H1 (cell line): ENCODE data around the gene TCERG1. TPM values are rescaled to one million over a fixed set of nuclear protein-coding genes. Genes with fewer than 3 reads are reported as not detected.

Experiments used
- CTCF ChIA-PET: fragments of 300-600 bp; sonication (Branson Sonifier 250); formaldehyde crosslinking; loops from one replicate; lab custom pipeline; 2021; ENCODE audit not compliant: partially characterized antibody; lab: Charles Lee
- POLR2A ChIA-PET: fragments of 300-600 bp; sonication (Branson Sonifier 250); formaldehyde crosslinking; loops from one replicate; lab custom pipeline; 2021; ENCODE audit warnings: inconsistent platforms; ENCODE audit not compliant: partially characterized antibody; lab: Charles Lee
- DNase-seq, 2 experiments: peaks; one replicate each; pipeline versions ENCODE4 v3.0.0 to v3.0.0-alpha.2; 2010 to 2022; ENCODE audit warnings: low spot score in 2 of 2, low read depth in 1 of 2, mixed read lengths in 1 of 2
- FAIRE-seq: peaks from 2 replicates; lab custom pipeline; 2011; peaks lifted over from hg19 to GRCh38; lab: Jason Lieb, UNC
- H2AFZ ChIP-seq: 2 replicates; pipeline ENCODE4 v1.8.1; 2012; ENCODE audit warnings: low read length, inconsistent platforms
- H2AK5ac ChIP-seq: 2 replicates; pipeline ENCODE4 v1.6.1; 2013; ENCODE audit warnings: low read depth, low read length
- H2BK120ac ChIP-seq: replicated peaks from 2 replicates; pipeline ENCODE3; 2013; ENCODE audit warnings: low read depth, low read length, inconsistent platforms
- H2BK12ac ChIP-seq: 2 replicates; pipeline ENCODE4 v1.6.1; 2013; ENCODE audit warnings: low read depth, low read length
- H2BK15ac ChIP-seq: 2 replicates; pipeline ENCODE4 v1.6.1; 2013; ENCODE audit warnings: low read length
- H2BK20ac ChIP-seq: 2 replicates; pipeline ENCODE4 v1.6.1; 2013; ENCODE audit warnings: low read length
- H2BK5ac ChIP-seq: 2 replicates; pipeline ENCODE4 v1.6.1; 2013; ENCODE audit warnings: low read depth, low read length
- H3K14ac ChIP-seq: 2 replicates; pipeline ENCODE4 v1.6.1; 2013; ENCODE audit warnings: inconsistent platforms; ENCODE audit not compliant: insufficient read length
- H3K18ac ChIP-seq: 2 replicates; pipeline ENCODE4 v1.6.1; 2013; ENCODE audit warnings: low read length; ENCODE audit errors: extremely low read depth
- H3K23ac ChIP-seq: 2 replicates; pipeline ENCODE4 v1.6.1; 2013; ENCODE audit warnings: inconsistent platforms; ENCODE audit not compliant: insufficient read length
- H3K23me2 ChIP-seq: 2 replicates; pipeline ENCODE4 v1.6.1; 2013; ENCODE audit warnings: low read depth, low read length
- H3K27ac ChIP-seq: 2 replicates; pipeline ENCODE4 v1.6.1; 2011; ENCODE audit warnings: low read depth, low read length, inconsistent platforms
- H3K27me3 ChIP-seq, 4 experiments: replicated peaks in 1 of 4; 1 replicate in 1 of 4; 2 replicates in 3 of 4; pipeline versions ENCODE4 v1.6.1 to v1.8.1; 2011 to 2013; ENCODE audit warnings: low read length in 3 of 4, mild to moderate bottlenecking in 3 of 4, inconsistent platforms in 2 of 4, mixed read lengths in 2 of 4, moderate library complexity in 1 of 4; ENCODE audit not compliant: control insufficient read depth in 3 of 4, insufficient read depth in 3 of 4; ENCODE audit errors: extremely low read depth in 1 of 4
- H3K36me3 ChIP-seq, 4 experiments: 2 replicates each; pipeline versions ENCODE4 v1.6.1 to v1.8.1; 2011 to 2013; ENCODE audit warnings: mild to moderate bottlenecking in 4 of 4, low read length in 3 of 4, moderate library complexity in 2 of 4, control low read depth in 1 of 4, inconsistent platforms in 1 of 4; ENCODE audit not compliant: insufficient read depth in 4 of 4, control insufficient read depth in 2 of 4
- H3K4ac ChIP-seq: replicated peaks from 2 replicates; pipeline ENCODE3; 2013; ENCODE audit warnings: low read length, low read depth, mixed read lengths, inconsistent platforms; ENCODE audit not compliant: insufficient read length
- H3K4me1 ChIP-seq, 4 experiments: replicated peaks in 1 of 4; 1 replicate in 1 of 4; 2 replicates in 3 of 4; pipeline versions ENCODE4 v1.6.1 to v1.8.1; 2011 to 2013; ENCODE audit warnings: low read length in 3 of 4, inconsistent platforms in 2 of 4, mixed read lengths in 1 of 4; ENCODE audit not compliant: insufficient read depth in 4 of 4, control insufficient read depth in 3 of 4
- H3K4me2 ChIP-seq, 2 experiments: 2 replicates each; pipeline versions ENCODE4 v1.6.1 to v1.8.1; 2011 to 2013; ENCODE audit warnings: low read depth in 2 of 2, low read length in 2 of 2, control low read depth in 1 of 2, inconsistent platforms in 1 of 2, mild to moderate bottlenecking in 1 of 2; ENCODE audit not compliant: insufficient read depth in 1 of 2
- H3K4me3 ChIP-seq, 4 experiments: fragments of 200-600, 300-600 bp in 1 of 4; sonication (generic), shearing (Covaris generic), sonication (Bioruptor Twin) in 1 of 4; 2 replicates each; pipeline versions ENCODE4 v1.5.1 to v1.8.1; 2011 to 2016; ENCODE audit warnings: low read length in 4 of 4, low read depth in 3 of 4, control low read depth in 2 of 4, inconsistent platforms in 2 of 4, mild to moderate bottlenecking in 2 of 4, mixed read lengths in 1 of 4, moderate library complexity in 1 of 4; ENCODE audit not compliant: insufficient read depth in 2 of 4; ENCODE audit errors: extremely low read depth in 1 of 4
- H3K56ac ChIP-seq: replicated peaks from 2 replicates; pipeline ENCODE3; 2013; ENCODE audit warnings: low read depth, mild to moderate bottlenecking, mixed read lengths, low read length, inconsistent platforms; ENCODE audit not compliant: insufficient read length
- H3K79me1 ChIP-seq: 2 replicates; pipeline ENCODE4 v1.6.1; 2013; ENCODE audit warnings: low read depth, low read length, control low read depth
- H3K79me2 ChIP-seq, 2 experiments: 2 replicates each; pipeline versions ENCODE4 v1.6.1 to v1.8.1; 2012 to 2013; ENCODE audit warnings: low read length in 2 of 2, mild to moderate bottlenecking in 2 of 2, inconsistent platforms in 1 of 2; ENCODE audit not compliant: insufficient read depth in 2 of 2, control insufficient read depth in 1 of 2
- H3K9ac ChIP-seq, 4 experiments: replicated peaks in 1 of 4; 1 replicate in 1 of 4; 2 replicates in 3 of 4; pipeline versions ENCODE4 v1.6.1 to v1.8.1; 2011 to 2013; ENCODE audit warnings: low read depth in 3 of 4, low read length in 3 of 4, control low read depth in 2 of 4, mild to moderate bottlenecking in 2 of 4, moderate library complexity in 2 of 4, inconsistent platforms in 1 of 4; ENCODE audit errors: extremely low read depth in 1 of 4
- H3K9me3 ChIP-seq, 2 experiments: 2 replicates each; pipeline versions ENCODE4 v1.6.1 to v1.8.1; 2012 to 2013; ENCODE audit warnings: mild to moderate bottlenecking in 2 of 2, moderate library complexity in 2 of 2, control low read depth in 1 of 2, inconsistent platforms in 1 of 2, low read depth in 1 of 2, low read length in 1 of 2, mixed read lengths in 1 of 2; ENCODE audit not compliant: insufficient read depth in 2 of 2
- H4K20me1 ChIP-seq, 2 experiments: replicated peaks in 1 of 2; 2 replicates each; pipeline versions ENCODE3 to v1.8.1; 2011 to 2013; ENCODE audit warnings: inconsistent platforms in 2 of 2, low read length in 2 of 2, mild to moderate bottlenecking in 1 of 2; ENCODE audit not compliant: insufficient read depth in 2 of 2, control insufficient read depth in 1 of 2
- H4K5ac ChIP-seq: 2 replicates; pipeline ENCODE4 v1.6.1; 2013; ENCODE audit warnings: low read length, low read depth, mixed read lengths, inconsistent platforms; ENCODE audit not compliant: insufficient read length
- H4K8ac ChIP-seq: 2 replicates; pipeline ENCODE4 v1.8.0; 2013; ENCODE audit warnings: mild to moderate bottlenecking, moderate library complexity, low read length, inconsistent platforms; ENCODE audit not compliant: insufficient read depth; ENCODE audit errors: extremely low read depth
- H4K91ac ChIP-seq: replicated peaks from 2 replicates; pipeline ENCODE3; 2013; ENCODE audit warnings: low read length, mixed read lengths, inconsistent platforms; ENCODE audit not compliant: insufficient read length
- BRCA1 ChIP-seq: IDR thresholded peaks from 2 replicates; pipeline ENCODE4 v1.6.1; 2012; ENCODE audit warnings: low read depth, low read length, improper control_type of control experiment
- CEBPB ChIP-seq: IDR thresholded peaks from 2 replicates; pipeline ENCODE4 v1.6.1; 2012; ENCODE audit warnings: low read depth, low read length
- CHD2 ChIP-seq: IDR thresholded peaks from 2 replicates; pipeline ENCODE4 v1.6.1; 2012; ENCODE audit warnings: low read length, improper control_type of control experiment
- CREB1 ChIP-seq: IDR thresholded peaks from 2 replicates; pipeline ENCODE4 v1.6.1; 2012; ENCODE audit warnings: inconsistent platforms
- EP300 ChIP-seq, 2 experiments: IDR thresholded peaks; 1 replicate in 1 of 2; 2 replicates in 1 of 2; pipeline ENCODE4 v1.6.1; 2011 to 2012; ENCODE audit warnings: low read depth in 2 of 2, low read length in 2 of 2, mild to moderate bottlenecking in 2 of 2, borderline replicate concordance in 1 of 2, inconsistent platforms in 1 of 2, moderate library complexity in 1 of 2
- EZH2 ChIP-seq: fragments of 200-600 bp; sonication (generic); IDR thresholded peaks from 2 replicates; pipeline ENCODE4 v1.7.1; 2012; ENCODE audit warnings: low read depth, mild to moderate bottlenecking, moderate library complexity, low read length, inconsistent platforms; ENCODE audit not compliant: severe bottlenecking
- HDAC2 ChIP-seq, 2 experiments: fragments of 300-600 bp in 1 of 2; sonication (generic) in 1 of 2; IDR thresholded peaks; 2 replicates each; pipeline ENCODE4 v1.6.1; 2011 to 2012; ENCODE audit warnings: low read depth in 2 of 2, low read length in 2 of 2, mild to moderate bottlenecking in 2 of 2, moderate library complexity in 2 of 2, borderline replicate concordance in 1 of 2, inconsistent platforms in 1 of 2
- JUND ChIP-seq: IDR thresholded peaks from 2 replicates; pipeline ENCODE4 v1.6.1; 2011; ENCODE audit warnings: mild to moderate bottlenecking, improper control_type of control experiment, low read length
- POLR2A ChIP-seq, 2 experiments: IDR thresholded peaks; 1 replicate in 1 of 2; 2 replicates in 1 of 2; pipeline ENCODE4 v1.6.1; 2011; ENCODE audit warnings: low read depth in 2 of 2, low read length in 2 of 2, mild to moderate bottlenecking in 2 of 2; ENCODE audit errors: control extremely low read depth in 1 of 2
- POLR2AphosphoS5 ChIP-seq: IDR thresholded peaks from 2 replicates; pipeline ENCODE4 v1.6.1; 2011; ENCODE audit warnings: low read depth, low read length
- SAP30 ChIP-seq: fragments of 300-600 bp; sonication (generic); IDR thresholded peaks from 2 replicates; pipeline ENCODE4 v1.7.1; 2012; ENCODE audit warnings: low read length, moderate library complexity, mild to moderate bottlenecking, inconsistent platforms; ENCODE audit not compliant: insufficient read depth, insufficient replicate concordance
- TAF7 ChIP-seq: optimal IDR thresholded peaks from 2 replicates; pipeline ENCODE3; 2011; ENCODE audit warnings: low read depth, mild to moderate bottlenecking, inconsistent platforms, low read length, moderate library complexity, borderline replicate concordance
- TBP ChIP-seq: IDR thresholded peaks from 2 replicates; pipeline ENCODE4 v1.6.1; 2011; ENCODE audit warnings: low read depth, low read length, improper control_type of control experiment
- WGBS, 2 experiments: shearing (Covaris generic) in 1 of 2; methylation state at CpG; one replicate each; pipeline versions ENCODE4 v1.1.6 to v1.1.7; 2013 to 2015; ENCODE audit warnings: low lambda C conversion rate in 2 of 2, mixed read lengths in 2 of 2, inconsistent platforms in 1 of 2, low coverage in 1 of 2, missing lambda C conversion rate in 1 of 2; ENCODE audit not compliant: insufficient replicate concordance in 2 of 2, insufficient coverage in 1 of 2, insufficient read length in 1 of 2; ENCODE audit errors: extremely low coverage in 1 of 2, missing lambda C conversion rate in 1 of 2; 5-methylcytosine and 5-hydroxymethylcytosine counted together
- polyA plus RNA-seq, 7 experiments: library from polyadenylated mRNA; depleted of rRNA in 3 of 7; stranded (reverse) in 5 of 7; unstranded in 2 of 7; fragments of >200 nt in 5 of 7; fragments of 200-250 nt in 2 of 7; gene quantifications; 1 replicate in 5 of 7; 2 replicates in 1 of 7; 4 replicates in 1 of 7; pipeline versions ENCODE4 v1.2.1 to v1.2.3, GENCODE V29; 2011 to 2013; ENCODE audit warnings: missing spikeins in 2 of 7, mixed read lengths in 2 of 7
- total RNA-seq: library from RNA; stranded (reverse); fragmentation: NEBNext Ultra II Directional; extraction: Animal tissue kit (Norgen Biotek cat#: 25700); gene quantifications from 2 replicates; pipeline ENCODE4 v1.2.1, GENCODE V29; 2021

Gene TCERG1
- total and polyA plus RNA-seq, 2 of the 8 experiments (the other 6 are each of a cell fraction or from before 2014, with no cell fraction given), result 105 to 122 TPM

- Histone ChIP-seq H3K79me2 (no peaks in the 10 kb centered on the region), H3K4me1 (no peaks in the 10 kb centered on the region), H3K23me2 (no peaks in the 10 kb centered on the region), H3K27me3 (no peaks in the 10 kb centered on the region), H3K9me3 (no peaks in the 10 kb centered on the region), H3K23ac (no peak overlapping the region), H2BK5ac (no peak overlapping the region), H2BK12ac (no peak overlapping the region), H4K5ac (no peak overlapping the region), H4K91ac (no peak overlapping the region), H3K79me1 (no peaks in the 10 kb centered on the region), H3K4me3 (no peak overlapping the region), H2AFZ (no peak overlapping the region), H3K27ac (no peak overlapping the region), H2BK20ac (no peak overlapping the region), H4K8ac (no peak overlapping the region), H2BK120ac (no peak overlapping the region), H3K18ac (no peak overlapping the region), H4K20me1 (no peaks in the 10 kb centered on the region), H3K36me3 (no peaks in the 10 kb centered on the region), H3K56ac (no peak overlapping the region), H3K14ac (no peak overlapping the region), H2BK15ac (no peak overlapping the region), H3K4me2 (no peak overlapping the region), H3K4ac (no peak overlapping the region), H3K9ac (no peak overlapping the region), H2AK5ac (no peak overlapping the region)
- DNase-seq (no peak), FAIRE-seq (no peak)
- CTCF ChIA-PET, result interaction anchor here (0.6 to 2.1 kb wide), 11 partner anchors 14 to 444 kb away, joined by 3 to 10 read pairs (median 4); no protein-coding TSS in a partner anchor
- 88% methylated on average over 2 of the region's 2 CpGs; no CpG with 5 or more reads in 1 of the 2 experiments for WGBS, 2 experiments
- POLR2A ChIA-PET, result no interaction called here
- TF ChIP-seq SAP30 (no peak), JUND (no peak), TBP (no peak), POLR2A (IDR thresholded peaks at IDR 0.05; ENCODE audit: control extremely low read depth in 1 of 2, low read depth in 2 of 2, low read length in 2 of 2) (no peak), CREB1 (no peak), TAF7 (no peak), CEBPB (no peak), BRCA1 (no peak), EP300 (IDR thresholded peaks at IDR 0.05; ENCODE audit: borderline replicate concordance in 1 of 2, low read depth in 2 of 2, low read length in 2 of 2) (no peak), CHD2 (no peak), HDAC2 (IDR thresholded peaks at IDR 0.05; ENCODE audit: borderline replicate concordance in 1 of 2, low read depth in 2 of 2, low read length in 2 of 2) (no peak), EZH2 (no peak), POLR2AphosphoS5 (no peak)
Observed at GRCh38 chr5:146548781-146549449, 101.8 kb downstream of the TCERG1 start.
